HepG2 (cell line): Measurements from ENCODE around the gene SVIP. TPM values are rescaled to one million over a fixed set of nuclear protein-coding genes. Genes with fewer than 3 reads are reported as not detected.

Experiments used
- ATAC-seq: fragments of 200-7000 bp; cut with Tn5 transposase; 3 replicates; pipeline ENCODE4 v1.9.1; 2020; ENCODE audit warnings: mild to moderate bottlenecking, moderate library complexity
- BruUV-seq: library from RNA; stranded (reverse); fragments of 400-500 nt; replicated peaks from 2 replicates; lab custom pipeline; 2021; lab: Mats Ljungman, UMichigan
- CTCF ChIA-PET: fragments of 300-600 bp; formaldehyde crosslinking; extraction: SDS; loops from one replicate; lab custom pipeline; 2021; ENCODE audit warnings: low total read pairs, inconsistent platforms, low intra/inter-chr PET ratio; lab: Yijun Ruan, JAX
- POLR2A ChIA-PET: fragments of 350-600 bp; sonication (Branson Sonifier 250); formaldehyde crosslinking; loops from one replicate; lab custom pipeline; 2020; ENCODE audit warnings: antibody characterized with exemption, inconsistent platforms; lab: Yijun Ruan, JAX
- DNase-seq: peaks from one replicate; pipeline ENCODE4 v3.0.0-alpha.2; 2015; ENCODE audit warnings: low spot score
- FAIRE-seq: peaks from 3 replicates; lab custom pipeline; 2011; peaks lifted over from hg19 to GRCh38; lab: Jason Lieb, UNC
- H2AFZ ChIP-seq: one replicate; pipeline ENCODE4 v1.6.1; 2011; ENCODE audit warnings: low read length, inconsistent platforms
- H3K27ac ChIP-seq: fragments of 300-600 bp; 3 replicates; pipeline ENCODE4 v1.8.0; 2011; ENCODE audit warnings: mixed run types, mild to moderate bottlenecking, mixed read lengths, low read length, inconsistent platforms; ENCODE audit not compliant: insufficient read depth; ENCODE audit errors: extremely low read length
- H3K27me3 ChIP-seq, 2 experiments: fragments of 200-600 bp in 1 of 2; 2 replicates in 1 of 2; 3 replicates in 1 of 2; pipeline versions ENCODE4 v1.6.0 to v1.8.0; 2011; ENCODE audit warnings: low read length in 2 of 2, mild to moderate bottlenecking in 2 of 2, moderate library complexity in 2 of 2, inconsistent platforms in 1 of 2; ENCODE audit not compliant: insufficient read depth in 2 of 2, control insufficient read depth in 1 of 2
- H3K36me3 ChIP-seq, 2 experiments: fragments of 200-600 bp in 1 of 2; replicated peaks in 1 of 2; 2 replicates in 1 of 2; 3 replicates in 1 of 2; pipeline versions ENCODE4 v1.5.1 to v1.8.0; 2011; ENCODE audit warnings: low read length in 2 of 2, inconsistent platforms in 1 of 2; ENCODE audit not compliant: insufficient read depth in 2 of 2, control insufficient read depth in 1 of 2
- H3K4me1 ChIP-seq: 2 replicates; pipeline ENCODE4 v1.5.1; 2012; ENCODE audit warnings: low read length, inconsistent platforms; ENCODE audit not compliant: insufficient read depth
- H3K4me2 ChIP-seq: 2 replicates; pipeline ENCODE4 v1.6.0; 2011; ENCODE audit warnings: low read depth, low read length, inconsistent platforms
- H3K4me3 ChIP-seq, 3 experiments: fragments of 200-600 bp in 1 of 3; sonication (generic), shearing (Covaris generic) in 1 of 3; replicated peaks in 1 of 3; 2 replicates each; pipeline ENCODE4 v1.5.1; 2011 to 2016; ENCODE audit warnings: low read length in 3 of 3, inconsistent platforms in 2 of 3, low read depth in 2 of 3, mild to moderate bottlenecking in 2 of 3, control low read depth in 1 of 3, mixed read lengths in 1 of 3; ENCODE audit not compliant: insufficient read depth in 1 of 3
- H3K79me2 ChIP-seq: one replicate; pipeline ENCODE4 v1.6.1; 2011; ENCODE audit warnings: low read length, inconsistent platforms; ENCODE audit not compliant: insufficient read depth
- H3K9ac ChIP-seq: 2 replicates; pipeline ENCODE4 v1.6.0; 2011; ENCODE audit warnings: mild to moderate bottlenecking, low read depth, low read length, inconsistent platforms; ENCODE audit not compliant: insufficient read depth
- H3K9me3 ChIP-seq: 2 replicates; pipeline ENCODE4 v1.5.1; 2012; ENCODE audit warnings: mild to moderate bottlenecking, low read length
- H4K20me1 ChIP-seq: 2 replicates; pipeline ENCODE4 v1.6.0; 2011; ENCODE audit warnings: inconsistent platforms, mild to moderate bottlenecking, low read length, moderate library complexity; ENCODE audit not compliant: insufficient read depth
- ATRX ChIP-seq: sonication (generic); formaldehyde crosslinking; IDR thresholded peaks from 2 replicates; pipeline ENCODE4 v1.4.0; 2020; ENCODE audit warnings: missing genetic modification reagents, borderline replicate concordance
- FOXA3 ChIP-seq: IDR thresholded peaks from 2 replicates; pipeline ENCODE4 v1.6.1; 2016; ENCODE audit warnings: missing genetic modification reagents, missing compliant biosample characterization
- MLLT10 ChIP-seq: sonication (generic); formaldehyde crosslinking; IDR thresholded peaks from 2 replicates; pipeline ENCODE4 v1.4.0; 2020; ENCODE audit warnings: missing genetic modification reagents
- NR2F2 ChIP-seq: IDR thresholded peaks from 2 replicates; pipeline ENCODE4 v1.6.1; 2012; ENCODE audit warnings: low read depth, inconsistent platforms, borderline replicate concordance
- SIX1 ChIP-seq: sonication (generic); formaldehyde crosslinking; IDR thresholded peaks from 2 replicates; pipeline ENCODE4 v1.4.0; 2020; ENCODE audit warnings: missing genetic modification reagents, borderline replicate concordance
- XBP1 ChIP-seq: sonication (generic); formaldehyde crosslinking; IDR thresholded peaks from 2 replicates; pipeline ENCODE4 v1.5.0; 2020; ENCODE audit warnings: missing genetic modification reagents
- ZBED4 ChIP-seq: sonication (generic); formaldehyde crosslinking; IDR thresholded peaks from 2 replicates; pipeline ENCODE4 v1.4.0; 2020; ENCODE audit warnings: missing genetic modification reagents, borderline replicate concordance
- ZBTB3 ChIP-seq: sonication (generic); formaldehyde crosslinking; IDR thresholded peaks from 2 replicates; pipeline ENCODE4 v1.4.0; 2020; ENCODE audit warnings: low read depth, mild to moderate bottlenecking, moderate library complexity, missing genetic modification reagents, borderline replicate concordance
- ZNF572 ChIP-seq: sonication (generic); formaldehyde crosslinking; IDR thresholded peaks from 2 replicates; pipeline ENCODE4 v1.5.1; 2020; ENCODE audit warnings: mild to moderate bottlenecking, missing genetic modification reagents
- ZNF674 ChIP-seq: sonication (generic); formaldehyde crosslinking; IDR thresholded peaks from 2 replicates; pipeline ENCODE4 v1.5.0; 2020; ENCODE audit warnings: low read depth, mild to moderate bottlenecking, missing genetic modification reagents
- ZNF800 ChIP-seq: sonication (generic); formaldehyde crosslinking; IDR thresholded peaks from 2 replicates; pipeline ENCODE4 v1.4.0; 2020; ENCODE audit warnings: missing genetic modification reagents
- WGBS: methylation state at CpG from one replicate; pipeline ENCODE4 v1.1.6; 2017; ENCODE audit warnings: low lambda C conversion rate; 5-methylcytosine and 5-hydroxymethylcytosine counted together
- in situ Hi-C: cut with HindIII; loops from 2 replicates; pipeline ENCODE4 v1.10.0; 2017; ENCODE audit warnings: low pct_unique_long_range_greater_than_20kb; ENCODE audit not compliant: extremely low pct_ligation_motif_present
- intact Hi-C: fragments of 100-400 bp; cut with micrococcal nuclease; formaldehyde crosslinking; loops from one replicate; pipeline ENCODE4 v1.10.0; 2022; ENCODE audit not compliant: unreplicated experiment
- polyA plus RNA-seq, 8 experiments: library from polyadenylated mRNA; depleted of rRNA in 3 of 8; stranded (reverse) in 7 of 8; unstranded in 1 of 8; fragments of >200 nt; fragmentation: Illumina TruSeq in 4 of 8; extraction: Trizol in 4 of 8; gene quantifications; 2 replicates each; pipeline versions ENCODE4 v1.2.1 to v1.2.3, GENCODE V29; 2011 to 2016; ENCODE audit warnings: low read depth in 4 of 8, missing spikeins in 1 of 8, mixed read lengths in 1 of 8; ENCODE audit not compliant: insufficient read depth in 1 of 8
- total RNA-seq, 5 experiments: library from RNA; depleted of rRNA; stranded (reverse); fragments of >200 nt; fragmentation: Illumina TruSeq; extraction: Trizol; gene quantifications; 2 replicates each; pipeline ENCODE4 v1.2.3, GENCODE V29; 2016; ENCODE audit warnings: low read depth in 1 of 5

The SVIP gene
- total and polyA plus RNA-seq, 2 of the 13 experiments (the other 11 are each of a cell fraction or from before 2014, with no cell fraction given): 6.3 to 27.2 TPM

- no peaks in the 10 kb centered on the region for H3K4me1 ChIP-seq
- H3K4me2 ChIP-seq: no peak overlapping the region
- H2AFZ ChIP-seq: no peak overlapping the region
- H3K9me3 ChIP-seq: peaks cover 6% of the 10 kb centered on the region; the same call in 1 of the 2 replicates
- no peak for DNase-seq
- in situ Hi-C loops: no loop called here
- FAIRE-seq: no peak
- no peaks in the 10 kb centered on the region for H3K27me3 ChIP-seq
- no peaks in the 10 kb centered on the region for H3K36me3 ChIP-seq
- H3K27ac ChIP-seq: no peak overlapping the region
- intact Hi-C loops: no loop called here
- CTCF ChIA-PET: no interaction called here
- no peak for ATAC-seq
- H3K9ac ChIP-seq: no peak overlapping the region
- POLR2A ChIA-PET: no interaction called here
- H3K4me3 ChIP-seq: no peak overlapping the region
- no peaks in the 10 kb centered on the region for H3K79me2 ChIP-seq
- no peak for TF ChIP-seq NR2F2
- no peak for TF ChIP-seq ZNF800
- no peak for TF ChIP-seq MLLT10 (CRISPR knock-in tag)
- TF ChIP-seq ZNF674 (CRISPR knock-in tag): no peak
- TF ChIP-seq XBP1 (CRISPR knock-in tag): no peak
- no peak for TF ChIP-seq FOXA3 (CRISPR knock-in tag)
- TF ChIP-seq, all 625 proteins: peak for 0
- no peaks in the 10 kb centered on the region for H4K20me1 ChIP-seq
- no TSS peak for BruUV-seq
Observed at GRCh38 chr11:22851477-22851876, 21.9 kb upstream of the SVIP start.

GRCh38 chr11:22846726-22847125 is 17.1 kb upstream of the SVIP start:
- no peaks in the 10 kb centered on the region for H3K79me2 ChIP-seq
- no TSS peak for BruUV-seq
- POLR2A ChIA-PET: no interaction called here
- no peak overlapping the region for H2AFZ ChIP-seq
- no peak overlapping the region for H3K4me2 ChIP-seq
- no peaks in the 10 kb centered on the region for H3K36me3 ChIP-seq
- ATAC-seq: no peak
- H3K27ac ChIP-seq: no peak overlapping the region
- H4K20me1 ChIP-seq: no peaks in the 10 kb centered on the region
- in situ Hi-C loops: no loop called here
- DNase-seq: no peak
- intact Hi-C loops: no loop called here
- CTCF ChIA-PET: no interaction called here
- no peak for FAIRE-seq
- TF ChIP-seq SIX1 (CRISPR knock-in tag) (no peak), ZBTB3 (no peak), ZBED4 (CRISPR knock-in tag) (no peak), ZNF572 (CRISPR knock-in tag) (no peak), ATRX (CRISPR knock-in tag) (no peak)
- TF ChIP-seq, all 625 proteins: peak for 0
- WGBS: 20% methylated on average over 1 of the region's 1 CpG
- H3K27me3 ChIP-seq: no peaks in the 10 kb centered on the region
- H3K4me1 ChIP-seq: no peaks in the 10 kb centered on the region
- no peaks in the 10 kb centered on the region for H3K9me3 ChIP-seq
- no peak overlapping the region for H3K4me3 ChIP-seq
- H3K9ac ChIP-seq: no peak overlapping the region
